NB4 (cell line): ENCODE results near the gene ZNF446.
"Not testable (repeated sequence)": the region's sequence is repeated elsewhere in the genome, so short reads cannot be mapped to it uniquely, and the experiment has no call there.

ENCODE experiments used
- DNase-seq: peaks from one replicate; pipeline ENCODE4 v3.0.0; 2010; ENCODE audit warnings: low read depth
- H3K4me3 ChIP-seq: one replicate; pipeline ENCODE4 v1.5.1; 2011; ENCODE audit warnings: mild to moderate bottlenecking, low read depth, low read length, moderate library complexity
- CTCF ChIP-seq: IDR thresholded peaks from one replicate; pipeline ENCODE4 v1.5.1; 2012; ENCODE audit warnings: low read depth, low read length
- MYC ChIP-seq: IDR thresholded peaks from 2 replicates; pipeline ENCODE4 v1.6.1; 2011; ENCODE audit warnings: low read depth, low read length
- POLR2A ChIP-seq: IDR thresholded peaks from 2 replicates; pipeline ENCODE4 v1.6.1; 2011; ENCODE audit warnings: mild to moderate bottlenecking; ENCODE audit not compliant: insufficient read length; ENCODE audit errors: extremely low read depth
- TF ChIP-seq, protein P1 (sequence below): IDR thresholded peaks from 2 replicates; pipeline ENCODE4 v1.6.1; 2011; ENCODE audit warnings: low read depth, low read length

The ZNF446 gene

GRCh38 chr19:58479736-58480480, 3.8 kb downstream of the ZNF446 start:
- DNase-seq: no peak
- H3K4me3 ChIP-seq: no peak overlapping the region
- TF ChIP-seq MYC (no peak), POLR2A (no peak), CTCF (no peak)
- TF ChIP-seq, protein P1, sequence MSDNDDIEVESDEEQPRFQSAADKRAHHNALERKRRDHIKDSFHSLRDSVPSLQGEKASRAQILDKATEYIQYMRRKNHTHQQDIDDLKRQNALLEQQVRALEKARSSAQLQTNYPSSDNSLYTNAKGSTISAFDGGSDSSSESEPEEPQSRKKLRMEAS: no peak

- TF ChIP-seq MYC: no peak
- TF ChIP-seq CTCF: no peak
- TF ChIP-seq, protein P1: no peak
- no peak for TF ChIP-seq POLR2A
- no peak overlapping the region for H3K4me3 ChIP-seq
- DNase-seq: no peak
These were observed 4.3 kb downstream of the ZNF446 start for GRCh38 chr19:58480481-58480830.

- DNase-seq: no peak
- TF ChIP-seq POLR2A (no peak), MYC (no peak), CTCF (no peak)
- TF ChIP-seq, protein P1: no peak
These were observed 4.7 kb downstream of the ZNF446 start for GRCh38 chr19:58480831-58481230.

GRCh38 chr19:58482372-58482771, 6.2 kb downstream of the ZNF446 start:
- no peak overlapping the region for H3K4me3 ChIP-seq
- DNase-seq: no peak
- no peak for TF ChIP-seq CTCF
- no peak for TF ChIP-seq POLR2A
- TF ChIP-seq, protein P1: no peak
- no peak for TF ChIP-seq MYC

More at GRCh38 chr19:58480831-58481230, 4.7 kb downstream of the ZNF446 start:
- no peak overlapping the region for H3K4me3 ChIP-seq

DNA sequence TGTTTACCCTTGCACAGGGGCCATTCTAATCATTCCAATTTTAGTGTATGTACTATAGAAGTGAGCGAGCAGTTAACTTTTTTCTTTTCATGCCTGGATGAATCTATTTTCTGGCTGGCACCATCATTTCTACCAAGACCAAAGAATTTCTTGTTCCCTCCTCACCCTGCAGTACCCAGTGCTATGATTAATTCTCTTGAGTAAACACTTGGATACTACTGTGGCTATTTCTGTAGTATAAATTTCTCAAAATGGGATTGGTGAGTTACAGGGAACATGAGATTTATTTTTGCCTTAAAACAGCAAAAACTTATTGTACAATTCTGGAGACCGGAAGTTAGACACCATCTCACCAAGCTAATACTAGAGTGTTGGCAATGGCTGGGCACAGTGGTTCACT, 7.6 kb downstream of the ZNF446 start:
- no peak for DNase-seq
- H3K4me3 ChIP-seq: no peak overlapping the region
- TF ChIP-seq CTCF: no peak
- no peak for TF ChIP-seq POLR2A
- no peak for TF ChIP-seq MYC
- TF ChIP-seq, protein P1: no peak

- not testable (repeated sequence) for H3K4me3 ChIP-seq, DNase-seq
These were observed 8.2 kb downstream of the ZNF446 start for GRCh38 chr19:58484349-58484748.
